G401.6 (cell line): ENCODE measurements around the gene NOTCH3.

ENCODE experiments used
- FAIRE-seq: peaks from 2 replicates; lab custom pipeline; 2012; peaks lifted over from hg19 to GRCh38; lab: Jason Lieb, UNC

The NOTCH3 gene

GRCh38 chr19:15235781-15236180 lies 35.0 kb upstream of the NOTCH3 start:
- FAIRE-seq = no peak

- FAIRE-seq = no peak
These were observed 33.8 kb upstream of the NOTCH3 start for GRCh38 chr19:15234431-15235130.

- no peak for FAIRE-seq
These were observed 30.5 kb upstream of the NOTCH3 start for GRCh38 chr19:15231271-15231670.

- FAIRE-seq = no peak
These were observed 26.5 kb upstream of the NOTCH3 start for GRCh38 chr19:15227261-15227660.

- FAIRE-seq = no peak
These were observed 25.0 kb upstream of the NOTCH3 start for GRCh38 chr19:15225760-15226159.

GRCh38 chr19:15223649-15224361 lies 23.0 kb upstream of the NOTCH3 start:
- no peak for FAIRE-seq

- peak; percentile 19 for FAIRE-seq
These were observed 22.2 kb upstream of the NOTCH3 start for GRCh38 chr19:15222738-15223648.

- FAIRE-seq = no peak
These were observed 20.0 kb upstream of the NOTCH3 start for GRCh38 chr19:15220833-15221232.

- FAIRE-seq = no peak
These were observed 17.7 kb upstream of the NOTCH3 start for GRCh38 chr19:15218501-15218900.

GRCh38 chr19:15216363-15216762 lies 15.6 kb upstream of the NOTCH3 start:
- FAIRE-seq = no peak

- no peak for FAIRE-seq
These were observed 13.1 kb upstream of the NOTCH3 start for GRCh38 chr19:15213715-15214381.

GRCh38 chr19:15212711-15213110 lies 11.9 kb upstream of the NOTCH3 start:
- FAIRE-seq = no peak

GRCh38 chr19:15210323-15210781 lies 9.6 kb upstream of the NOTCH3 start:
- no peak for FAIRE-seq

- no peak for FAIRE-seq
These were observed 704 bp upstream of the NOTCH3 start for GRCh38 chr19:15201374-15202023.

- no peak for FAIRE-seq
These were observed 888 bp downstream of the NOTCH3 start for GRCh38 chr19:15199661-15200552.

- FAIRE-seq = no peak
These were observed 1.7 kb downstream of the NOTCH3 start for GRCh38 chr19:15198951-15199660.

- FAIRE-seq = no peak
These were observed 2.9 kb downstream of the NOTCH3 start for GRCh38 chr19:15197942-15198341.

- no peak for FAIRE-seq
These were observed 3.4 kb downstream of the NOTCH3 start for GRCh38 chr19:15197275-15197941.

GRCh38 chr19:15196360-15197005 lies 4.3 kb downstream of the NOTCH3 start:
- no peak for FAIRE-seq
